Measurements from ENCODE around the gene TBX6. TPM values are rescaled to one million over a fixed set of nuclear protein-coding genes. Genes with fewer than 3 reads are reported as not detected.
"Not testable (repeated sequence)": the region's sequence is repeated elsewhere in the genome, so short reads cannot be mapped to it uniquely, and the experiment has no call there.

TBX6 gene
- total RNA-seq, 1 donor from 2014 or later = 6.4 TPM

GRCh38 chr16:30132591-30132990 is 40.9 kb upstream of the TBX6 start:
- TF ChIP-seq POLR2A (IDR thresholded peaks at IDR 0.05) (no peak), CTCF (IDR thresholded peaks at IDR 0.05) (no peak), POLR2AphosphoS5 (IDR thresholded peaks at IDR 0.05; ENCODE audit: insufficient read depth in 1 of 2, low read depth in 1 of 2) (no peak)
- Histone ChIP-seq H3K4me1 (peaks cover 11% of the 10 kb centered on the region), H3K36me3 (no peaks in the 10 kb centered on the region), H3K4me3 (no peak overlapping the region), H3K27ac (no peak overlapping the region), H3K27me3 (no peaks in the 10 kb centered on the region), H3K9me3 (no peaks in the 10 kb centered on the region)
- intact Hi-C loops (cut with DNase I) = no loop called here
- DNase-seq (ENCODE audit: extremely low spot score in 2 of 2) = no peak

- Histone ChIP-seq H3K9me3 (no peaks in the 10 kb centered on the region), H3K27ac (no peak overlapping the region), H3K4me1 (peaks cover 11% of the 10 kb centered on the region), H3K27me3 (no peaks in the 10 kb centered on the region), H3K36me3 (no peaks in the 10 kb centered on the region), H3K4me3 (no peak overlapping the region)
- TF ChIP-seq CTCF (IDR thresholded peaks at IDR 0.05) (no peak), POLR2AphosphoS5 (IDR thresholded peaks at IDR 0.05; ENCODE audit: insufficient read depth in 1 of 2, low read depth in 1 of 2) (no peak), POLR2A (IDR thresholded peaks at IDR 0.05) (no peak)
- DNase-seq (ENCODE audit: extremely low spot score in 2 of 2) = no peak
- intact Hi-C loops (cut with DNase I) = no loop called here
These were observed 40.2 kb upstream of the TBX6 start for GRCh38 chr16:30131869-30132475.

- Histone ChIP-seq H3K4me3 (no peak overlapping the region), H3K4me1 (peaks cover 26% of the 10 kb centered on the region), H3K9me3 (no peaks in the 10 kb centered on the region), H3K27me3 (no peaks in the 10 kb centered on the region), H3K36me3 (no peaks in the 10 kb centered on the region), H3K27ac (no peak overlapping the region)
- no peak for TF ChIP-seq POLR2AphosphoS5 (IDR thresholded peaks at IDR 0.05; ENCODE audit: insufficient read depth in 1 of 2, low read depth in 1 of 2)
- TF ChIP-seq POLR2A (IDR thresholded peaks at IDR 0.05) = no peak
- TF ChIP-seq CTCF (IDR thresholded peaks at IDR 0.05) = no peak
- intact Hi-C loops (cut with DNase I) = no loop called here
- DNase-seq (ENCODE audit: extremely low spot score in 2 of 2) = no peak
These were observed 36.3 kb upstream of the TBX6 start for GRCh38 chr16:30127993-30128392.

- H3K4me1 ChIP-seq = peaks cover 34% of the 10 kb centered on the region
- H3K4me3 ChIP-seq; DNase-seq (ENCODE audit: extremely low spot score in 2 of 2); H3K27me3 ChIP-seq; intact Hi-C loops (cut with DNase I); H3K9me3 ChIP-seq; H3K27ac ChIP-seq; H3K36me3 ChIP-seq: not testable (repeated sequence)
These were observed 34.0 kb upstream of the TBX6 start for GRCh38 chr16:30125690-30126089.

GRCh38 chr16:30124985-30125379 is 33.3 kb upstream of the TBX6 start:
- TF ChIP-seq POLR2A (IDR thresholded peaks at IDR 0.05) (no peak), POLR2AphosphoS5 (IDR thresholded peaks at IDR 0.05; ENCODE audit: insufficient read depth in 1 of 2, low read depth in 1 of 2) (no peak), CTCF (IDR thresholded peaks at IDR 0.05) (no peak)
- Histone ChIP-seq H3K4me3 (no peak overlapping the region), H3K27me3 (no peaks in the 10 kb centered on the region), H3K36me3 (peaks cover 0 to 3% of the 10 kb centered on the region in 2 donors), H3K9me3 (no peaks in the 10 kb centered on the region), H3K27ac (peak overlapping the region; percentile 99), H3K4me1 (peaks cover 40% of the 10 kb centered on the region)
- DNase-seq (ENCODE audit: extremely low spot score in 2 of 2) = no peak
- intact Hi-C loops (cut with DNase I) = no loop called here

Measured in vagina (tissue), 2 donors.